Measurements from ENCODE around the gene TKTL1. TPM values are rescaled to one million over a fixed set of nuclear protein-coding genes. Genes with fewer than 3 reads are reported as not detected.
"Not testable (repeated sequence)": the region's sequence is repeated elsewhere in the genome, so short reads cannot be mapped to it uniquely, and the experiment has no call there.

The TKTL1 gene
- total RNA-seq, 3 donors from 2014 or later, result not detected

DNA sequence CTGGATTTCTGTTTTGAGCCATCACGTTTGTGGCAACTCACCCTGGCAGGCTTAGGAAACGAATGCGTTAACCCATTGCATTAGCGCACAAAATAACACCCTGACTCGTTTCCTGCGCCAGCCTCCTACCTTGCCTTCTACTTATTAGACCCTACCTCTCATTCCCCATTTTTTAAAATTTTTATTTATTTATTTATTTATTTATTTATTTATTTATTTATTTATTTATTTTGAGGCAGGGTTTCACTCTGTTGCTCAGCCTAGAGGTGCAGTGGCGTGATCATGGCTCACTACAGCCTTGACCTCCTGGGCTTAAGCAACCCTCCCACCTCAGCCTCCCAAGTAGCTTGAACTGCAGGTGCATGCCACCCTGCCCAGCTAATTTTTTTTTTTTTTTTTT lies 7.4 kb downstream of the TKTL1 start:
- not testable (repeated sequence) for H3K4me3 Mint-ChIP-seq; H3K36me3 Mint-ChIP-seq (ENCODE audit: insufficient read depth); H3K9me3 Mint-ChIP-seq; DNase-seq; H3K27me3 Mint-ChIP-seq (ENCODE audit: low read depth); ATAC-seq
- peaks cover 12% of the 10 kb centered on the region for H3K4me1 Mint-ChIP-seq (ENCODE audit: low read depth)

GRCh38 chrX:154303476-154303875 lies 7.9 kb downstream of the TKTL1 start:
- Mint-ChIP-seq H3K4me3 (no peak overlapping the region), H3K4me1 (ENCODE audit: low read depth) (peaks cover 17% of the 10 kb centered on the region), H3K36me3 (ENCODE audit: insufficient read depth) (no peaks in the 10 kb centered on the region), H3K9me3 (no peaks in the 10 kb centered on the region), H3K27me3 (ENCODE audit: low read depth) (no peaks in the 10 kb centered on the region)
- DNase-seq (no peak), ATAC-seq (no peak)

GRCh38 chrX:154304846-154305245 lies 9.3 kb downstream of the TKTL1 start:
- ATAC-seq, result no peak
- no peak for DNase-seq
- Mint-ChIP-seq H3K36me3 (ENCODE audit: insufficient read depth) (no peaks in the 10 kb centered on the region), H3K27me3 (ENCODE audit: low read depth) (no peaks in the 10 kb centered on the region), H3K9me3 (no peaks in the 10 kb centered on the region), H3K4me1 (ENCODE audit: low read depth) (peaks cover 24% of the 10 kb centered on the region), H3K4me3 (no peak overlapping the region)

GRCh38 chrX:154305541-154306205 lies 10.1 kb downstream of the TKTL1 start:
- Mint-ChIP-seq H3K4me3 (no peak overlapping the region), H3K27me3 (ENCODE audit: low read depth) (no peaks in the 10 kb centered on the region), H3K4me1 (ENCODE audit: low read depth) (peaks cover 23% of the 10 kb centered on the region), H3K9me3 (no peaks in the 10 kb centered on the region), H3K36me3 (ENCODE audit: insufficient read depth) (no peaks in the 10 kb centered on the region)
- ATAC-seq (no peak), DNase-seq (no peak)

- Mint-ChIP-seq H3K9me3 (no peaks in the 10 kb centered on the region), H3K4me3 (no peak overlapping the region), H3K36me3 (ENCODE audit: insufficient read depth) (no peaks in the 10 kb centered on the region), H3K4me1 (ENCODE audit: low read depth) (peaks cover 33% of the 10 kb centered on the region), H3K27me3 (ENCODE audit: low read depth) (no peaks in the 10 kb centered on the region)
- DNase-seq (no peak), ATAC-seq (no peak)
Observed at GRCh38 chrX:154307202-154307601, 11.6 kb downstream of the TKTL1 start.

DNA sequence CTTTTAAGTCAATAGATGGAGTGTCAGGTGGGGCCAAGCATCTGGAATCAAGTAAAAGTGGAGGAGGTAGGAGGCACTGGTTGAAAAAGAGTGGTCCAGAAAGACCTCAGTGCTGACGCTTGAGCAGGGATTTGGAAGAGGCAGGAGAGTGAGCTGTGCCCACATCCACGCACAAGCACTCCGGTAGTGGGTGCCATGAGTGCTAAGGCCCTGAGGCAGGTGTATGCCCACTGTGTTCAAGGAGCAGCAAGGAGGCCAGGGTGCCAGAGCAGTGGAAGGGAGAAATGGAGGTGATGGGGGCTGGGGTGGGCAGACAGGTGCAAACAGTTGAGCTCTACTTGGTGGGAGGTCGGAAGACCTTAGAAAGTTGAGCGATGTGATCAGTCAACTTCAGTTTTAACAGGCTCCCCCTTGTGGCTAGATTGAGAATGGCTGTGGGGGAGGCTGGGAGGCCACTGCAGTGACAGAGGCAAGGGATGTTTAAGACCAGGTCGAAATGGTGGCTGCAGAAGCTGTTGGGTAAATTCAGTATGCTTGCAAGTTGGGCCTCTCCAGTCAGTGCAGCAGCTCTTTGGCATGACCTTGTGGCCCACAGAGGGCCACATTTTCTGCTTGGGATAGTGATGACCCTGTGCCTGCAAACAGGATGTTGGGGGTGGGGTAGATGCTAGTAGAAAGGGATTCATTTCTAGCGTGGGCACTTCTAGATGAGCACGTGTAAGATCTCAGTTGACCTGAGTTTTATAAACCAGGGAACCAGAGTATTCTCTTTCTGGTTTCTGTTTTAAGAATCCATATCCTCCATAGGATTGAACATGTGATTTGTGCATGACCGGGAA lies 12.7 kb downstream of the TKTL1 start:
- no peaks in the 10 kb centered on the region for H3K36me3 Mint-ChIP-seq (ENCODE audit: insufficient read depth)
- H3K4me1 Mint-ChIP-seq (ENCODE audit: low read depth), result peaks cover 43% of the 10 kb centered on the region
- no peak overlapping the region for H3K4me3 Mint-ChIP-seq
- no peaks in the 10 kb centered on the region for H3K9me3 Mint-ChIP-seq
- ATAC-seq, result peak; percentile 71 to 78
- peak; percentile 82 for DNase-seq
- H3K27me3 Mint-ChIP-seq (ENCODE audit: low read depth), result no peaks in the 10 kb centered on the region

- no peaks in the 10 kb centered on the region for H3K27me3 Mint-ChIP-seq (ENCODE audit: low read depth)
- H3K4me1 Mint-ChIP-seq (ENCODE audit: low read depth), result peaks cover 52% of the 10 kb centered on the region
- H3K9me3 Mint-ChIP-seq, result no peaks in the 10 kb centered on the region
- ATAC-seq, result no peak
- DNase-seq, result no peak
- H3K4me3 Mint-ChIP-seq, result no peak overlapping the region
- H3K36me3 Mint-ChIP-seq (ENCODE audit: insufficient read depth), result no peaks in the 10 kb centered on the region
Observed at GRCh38 chrX:154309041-154309775, 13.6 kb downstream of the TKTL1 start.

DNA sequence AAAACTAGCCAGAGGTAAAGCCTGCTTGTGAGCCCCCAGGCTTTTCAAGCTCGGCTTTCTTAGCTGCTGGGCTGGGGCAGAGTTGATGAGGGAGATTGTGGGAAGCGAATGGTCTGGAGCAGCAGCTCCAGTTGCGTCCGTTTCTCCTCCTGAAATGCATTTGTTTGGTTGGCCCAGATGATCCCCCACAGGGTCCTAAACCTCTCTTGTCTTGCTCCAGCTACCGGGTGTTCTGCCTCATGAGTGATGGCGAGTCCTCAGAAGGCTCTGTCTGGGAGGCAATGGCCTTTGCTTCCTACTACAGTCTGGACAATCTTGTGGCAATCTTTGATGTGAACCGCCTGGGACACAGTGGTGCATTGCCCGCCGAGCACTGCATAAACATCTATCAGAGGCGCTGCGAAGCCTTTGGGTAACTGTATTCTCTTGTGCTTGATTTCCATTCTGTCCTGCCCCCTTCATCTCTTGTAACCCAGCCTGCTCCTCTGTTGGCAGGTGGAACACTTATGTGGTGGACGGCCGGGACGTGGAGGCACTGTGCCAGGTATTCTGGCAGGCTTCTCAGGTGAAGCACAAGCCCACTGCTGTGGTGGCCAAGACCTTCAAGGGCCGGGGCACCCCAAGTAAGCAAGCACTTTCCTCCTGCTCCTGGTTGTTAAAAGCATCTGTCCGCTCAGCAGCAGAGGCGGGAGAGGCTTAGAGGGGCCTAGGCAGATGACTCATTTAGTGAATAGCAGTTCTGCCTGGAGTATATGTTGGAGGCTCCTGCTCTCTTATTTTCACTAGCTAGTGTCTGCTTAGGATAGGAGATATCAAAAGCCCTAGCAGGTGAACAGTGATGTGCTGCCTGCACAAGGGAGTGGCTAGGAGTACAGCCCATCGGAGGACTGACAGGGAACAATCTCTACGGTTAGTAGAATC lies 15.3 kb downstream of the TKTL1 start:
- Mint-ChIP-seq H3K4me1 (ENCODE audit: low read depth) (peaks cover 56% of the 10 kb centered on the region), H3K9me3 (no peaks in the 10 kb centered on the region), H3K27me3 (ENCODE audit: low read depth) (no peaks in the 10 kb centered on the region), H3K4me3 (no peak overlapping the region), H3K36me3 (ENCODE audit: insufficient read depth) (no peaks in the 10 kb centered on the region)
- DNase-seq (no peak), ATAC-seq (no peak)

GRCh38 chrX:154312116-154312515 lies 16.5 kb downstream of the TKTL1 start:
- ATAC-seq (no peak), DNase-seq (no peak)
- Mint-ChIP-seq H3K9me3 (no peaks in the 10 kb centered on the region), H3K27me3 (ENCODE audit: low read depth) (no peaks in the 10 kb centered on the region), H3K4me3 (no peak overlapping the region), H3K36me3 (ENCODE audit: insufficient read depth) (no peaks in the 10 kb centered on the region), H3K4me1 (ENCODE audit: low read depth) (peaks cover 58% of the 10 kb centered on the region)

- no peak for DNase-seq
- H3K4me1 Mint-ChIP-seq (ENCODE audit: low read depth), result peaks cover 55% of the 10 kb centered on the region
Observed at GRCh38 chrX:154313147-154313546, 17.6 kb downstream of the TKTL1 start.

DNA sequence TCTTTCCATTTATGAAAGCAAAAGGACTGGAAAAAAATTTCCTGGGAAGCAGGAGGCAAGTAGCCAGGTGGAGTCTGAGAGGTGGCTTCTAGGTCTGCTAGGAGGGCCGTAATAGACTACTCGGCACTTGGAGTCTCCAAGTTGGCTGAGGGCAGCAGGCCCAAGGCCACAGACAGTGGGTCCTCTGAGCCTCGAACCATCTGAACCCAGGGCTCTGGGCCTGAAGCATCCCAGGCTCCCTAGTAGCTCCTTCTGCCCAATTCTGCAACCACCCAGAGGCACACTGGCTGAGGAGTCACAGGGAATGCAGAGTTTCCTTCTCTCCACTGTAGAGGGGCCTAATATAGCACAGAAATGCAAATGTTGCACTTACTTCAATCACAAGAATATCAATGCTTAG lies 19.8 kb downstream of the TKTL1 start:
- peaks cover 49% of the 10 kb centered on the region for H3K4me1 Mint-ChIP-seq (ENCODE audit: low read depth)

More at GRCh38 chrX:154313147-154313546, 17.6 kb downstream of the TKTL1 start:
- H3K27me3 Mint-ChIP-seq (ENCODE audit: low read depth), result no peaks in the 10 kb centered on the region
- peak; percentile 53 to 57 for ATAC-seq
- H3K36me3 Mint-ChIP-seq (ENCODE audit: insufficient read depth), result no peaks in the 10 kb centered on the region
- no peaks in the 10 kb centered on the region for H3K9me3 Mint-ChIP-seq
- peak overlapping the region; percentile 56 for H3K4me3 Mint-ChIP-seq

GRCh38 chrX:154317391-154317995 lies 21.9 kb downstream of the TKTL1 start:
- Mint-ChIP-seq H3K27me3 (ENCODE audit: low read depth) (no peaks in the 10 kb centered on the region), H3K36me3 (ENCODE audit: insufficient read depth) (no peaks in the 10 kb centered on the region), H3K9me3 (no peaks in the 10 kb centered on the region), H3K4me3 (no peak overlapping the region), H3K4me1 (ENCODE audit: low read depth) (peaks cover 47% of the 10 kb centered on the region)
- ATAC-seq (no peak), DNase-seq (no peak)

More for the DNA sequence above, 19.8 kb downstream of the TKTL1 start:
- H3K4me3 Mint-ChIP-seq, result no peak overlapping the region
- no peaks in the 10 kb centered on the region for H3K9me3 Mint-ChIP-seq
- DNase-seq, result no peak
- no peak for ATAC-seq
- H3K36me3 Mint-ChIP-seq (ENCODE audit: insufficient read depth), result no peaks in the 10 kb centered on the region
- no peaks in the 10 kb centered on the region for H3K27me3 Mint-ChIP-seq (ENCODE audit: low read depth)

- DNase-seq (no peak), ATAC-seq (no peak)
- Mint-ChIP-seq H3K27me3 (ENCODE audit: low read depth) (no peaks in the 10 kb centered on the region), H3K36me3 (ENCODE audit: insufficient read depth) (no peaks in the 10 kb centered on the region), H3K9me3 (no peaks in the 10 kb centered on the region), H3K4me1 (ENCODE audit: low read depth) (peaks cover 27% of the 10 kb centered on the region), H3K4me3 (no peak overlapping the region)
Observed at GRCh38 chrX:154320406-154320805, 24.8 kb downstream of the TKTL1 start.

Measured in activated T-cell treated with anti-CD3 and anti-CD28 coated beads, Interleukin-2, amount 50 U/mL, for 4 hours (primary cell).